ENCODE data around the gene KAT8. TPM values are rescaled to one million over a fixed set of nuclear protein-coding genes. Genes with fewer than 3 reads are reported as not detected.
"Not testable (repeated sequence)": the region's sequence is repeated elsewhere in the genome, so short reads cannot be mapped to it uniquely, and the experiment has no call there.

KAT8 gene
- total RNA-seq, 2 experiments from 2014 or later: 86.9 to 95.3 TPM

- POLR2A ChIA-PET: no interaction called here
- no peak overlapping the region for H3K4me3 ChIP-seq (ENCODE audit: low read depth, low read length, poor library complexity, severe bottlenecking)
- DNase-seq (ENCODE audit: low spot score): no peak
- no peak for TF ChIP-seq CTCF (conservative IDR thresholded peaks at IDR 0.05; ENCODE audit: low read length)
- no peak for TF ChIP-seq EZH2phosphoT487 (IDR thresholded peaks at IDR 0.05; ENCODE audit: borderline replicate concordance, low read depth, low read length)
- no peaks in the 10 kb centered on the region for H3K9me3 ChIP-seq (ENCODE audit: low read length)
- BruUV-seq (replicated peaks): no TSS peak
- CTCF ChIA-PET (ENCODE audit: unreplicated experiment): no interaction called here
- no peaks in the 10 kb centered on the region for H3K36me3 ChIP-seq (ENCODE audit: insufficient read depth, low read length)
- H3K9me2 ChIP-seq (ENCODE audit: insufficient read depth, low read length): no peaks in the 10 kb centered on the region
- intact Hi-C loops (cut with micrococcal nuclease; ENCODE audit: unreplicated experiment): no loop called here
- H4K20me1 ChIP-seq (ENCODE audit: insufficient read depth, low read length): no peaks in the 10 kb centered on the region
- H3K4me2 ChIP-seq (ENCODE audit: low read length): no peak overlapping the region
- H3K27ac ChIP-seq (ENCODE audit: low read depth, low read length, poor library complexity, severe bottlenecking): no peak overlapping the region
- H3K4me1 ChIP-seq (ENCODE audit: insufficient read depth, low read length, poor library complexity, severe bottlenecking): no peaks in the 10 kb centered on the region
- no peak overlapping the region for H2AFZ ChIP-seq (ENCODE audit: low read length)
- H3K79me2 ChIP-seq (ENCODE audit: insufficient read depth, low read depth, low read length): no peaks in the 10 kb centered on the region
Observed at GRCh38 chr16:31149332-31149731, 31.9 kb downstream of the KAT8 start.

- BruUV-seq (replicated peaks): no TSS peak
- no peaks in the 10 kb centered on the region for H3K79me2 ChIP-seq (ENCODE audit: insufficient read depth, low read depth, low read length)
- H3K4me1 ChIP-seq (ENCODE audit: insufficient read depth, low read length, poor library complexity, severe bottlenecking): no peaks in the 10 kb centered on the region
- no peak for TF ChIP-seq EZH2phosphoT487 (IDR thresholded peaks at IDR 0.05; ENCODE audit: borderline replicate concordance, low read depth, low read length)
- TF ChIP-seq CTCF (conservative IDR thresholded peaks at IDR 0.05; ENCODE audit: low read length): no peak
- ChIA-PET CTCF (ENCODE audit: unreplicated experiment) (no interaction called here), POLR2A (interaction anchor here (1.8 kb wide), 1 partner anchor 8 kb away, joined by 4 read pairs; no protein-coding TSS in a partner anchor)
- no peak within 1 kb of the TSS for H3K4me2 ChIP-seq (ENCODE audit: low read length)
- no peak within 1 kb of the TSS for H3K27ac ChIP-seq (ENCODE audit: low read depth, low read length, poor library complexity, severe bottlenecking)
- H3K36me3 ChIP-seq (ENCODE audit: insufficient read depth, low read length): no peaks in the 10 kb centered on the region
- intact Hi-C loops (cut with micrococcal nuclease; ENCODE audit: unreplicated experiment): no loop called here
- no peaks in the 10 kb centered on the region for H3K9me2 ChIP-seq (ENCODE audit: insufficient read depth, low read length)
- no peak within 1 kb of the TSS for H3K4me3 ChIP-seq (ENCODE audit: low read depth, low read length, poor library complexity, severe bottlenecking)
- no peak for DNase-seq (ENCODE audit: low spot score)
- H3K9me3 ChIP-seq (ENCODE audit: low read length): no peaks in the 10 kb centered on the region
- no peaks in the 10 kb centered on the region for H4K20me1 ChIP-seq (ENCODE audit: insufficient read depth, low read length)
- no peak within 1 kb of the TSS for H2AFZ ChIP-seq (ENCODE audit: low read length)
Observed at GRCh38 chr16:31149894-31150890, 32.7 kb downstream of the KAT8 start, which contains the start of gene PRSS36. Gene PRSS36, minus strand, starts transcription at chr16:31150066. Its CDS starts 31 bp downstream, at chr16:31150035.

- H3K9me3 ChIP-seq (ENCODE audit: low read length); H3K36me3 ChIP-seq (ENCODE audit: insufficient read depth, low read length); H2AFZ ChIP-seq (ENCODE audit: low read length); H3K4me1 ChIP-seq (ENCODE audit: insufficient read depth, low read length, poor library complexity, severe bottlenecking); H3K79me2 ChIP-seq (ENCODE audit: insufficient read depth, low read depth, low read length); H3K4me3 ChIP-seq (ENCODE audit: low read depth, low read length, poor library complexity, severe bottlenecking); BruUV-seq (replicated peaks); intact Hi-C loops (cut with micrococcal nuclease; ENCODE audit: unreplicated experiment); H3K9me2 ChIP-seq (ENCODE audit: insufficient read depth, low read length); DNase-seq (ENCODE audit: low spot score); H3K4me2 ChIP-seq (ENCODE audit: low read length); H4K20me1 ChIP-seq (ENCODE audit: insufficient read depth, low read length); H3K27ac ChIP-seq (ENCODE audit: low read depth, low read length, poor library complexity, severe bottlenecking); CTCF ChIA-PET (ENCODE audit: unreplicated experiment): not testable (repeated sequence)
- POLR2A ChIA-PET: interaction anchor here (1.8 kb wide), 1 partner anchor 9 kb away, joined by 4 read pairs; no protein-coding TSS in a partner anchor
Observed at GRCh38 chr16:31150976-31151375, 33.5 kb downstream of the KAT8 start.
